IPS-15b (cell line): ENCODE results near the gene TGFBI.

ENCODE experiments used
- H3K27me3 ChIP-seq: one replicate; pipeline ENCODE4 v1.6.1; 2013; ENCODE audit warnings: low read length; ENCODE audit not compliant: control insufficient read depth, insufficient read depth
- H3K36me3 ChIP-seq: one replicate; pipeline ENCODE4 v1.6.1; 2013; ENCODE audit warnings: low read length; ENCODE audit not compliant: control insufficient read depth, insufficient read depth
- H3K4me1 ChIP-seq: one replicate; pipeline ENCODE4 v1.6.1; 2013; ENCODE audit warnings: mild to moderate bottlenecking, low read length; ENCODE audit not compliant: control insufficient read depth, insufficient read depth
- H3K4me3 ChIP-seq: one replicate; pipeline ENCODE4 v1.5.1; 2013; ENCODE audit warnings: low read depth, low read length
- H3K9ac ChIP-seq: one replicate; pipeline ENCODE4 v1.6.1; 2013; ENCODE audit warnings: low read depth, mild to moderate bottlenecking, low read length
- H3K9me3 ChIP-seq: one replicate; pipeline ENCODE4 v1.6.1; 2013; ENCODE audit warnings: mild to moderate bottlenecking, low read length; ENCODE audit not compliant: control insufficient read depth, insufficient read depth

Gene TGFBI

DNA sequence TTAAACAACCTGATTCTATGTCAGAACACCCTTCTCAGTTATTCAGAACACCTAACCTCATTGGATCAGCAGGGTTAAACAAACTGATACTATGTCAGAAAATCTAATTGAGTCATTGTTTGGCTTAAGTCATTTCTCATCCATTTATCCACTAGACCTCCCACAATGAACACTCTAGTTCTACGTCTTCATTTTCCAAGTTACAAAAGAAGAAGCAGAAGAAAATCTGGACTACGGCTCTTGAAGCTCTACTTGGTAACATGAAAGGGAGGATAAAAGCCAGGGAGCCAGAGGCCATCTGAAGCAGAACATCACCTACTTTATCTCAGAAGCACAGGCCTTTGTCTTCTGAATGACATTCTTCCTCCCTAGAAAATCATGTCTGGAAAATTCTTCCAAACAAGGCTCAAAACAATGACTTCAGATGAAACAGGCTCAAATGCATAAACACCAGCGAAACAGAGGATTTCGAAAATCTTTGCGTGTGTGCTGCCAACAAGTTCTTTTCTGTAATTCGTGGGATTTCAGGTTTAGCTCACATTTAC is 35.4 kb upstream of the TGFBI start:
- Histone ChIP-seq H3K9ac (no peak overlapping the region), H3K4me3 (no peak overlapping the region), H3K4me1 (no peaks in the 10 kb centered on the region), H3K9me3 (no peaks in the 10 kb centered on the region), H3K27me3 (no peaks in the 10 kb centered on the region), H3K36me3 (no peaks in the 10 kb centered on the region)

DNA sequence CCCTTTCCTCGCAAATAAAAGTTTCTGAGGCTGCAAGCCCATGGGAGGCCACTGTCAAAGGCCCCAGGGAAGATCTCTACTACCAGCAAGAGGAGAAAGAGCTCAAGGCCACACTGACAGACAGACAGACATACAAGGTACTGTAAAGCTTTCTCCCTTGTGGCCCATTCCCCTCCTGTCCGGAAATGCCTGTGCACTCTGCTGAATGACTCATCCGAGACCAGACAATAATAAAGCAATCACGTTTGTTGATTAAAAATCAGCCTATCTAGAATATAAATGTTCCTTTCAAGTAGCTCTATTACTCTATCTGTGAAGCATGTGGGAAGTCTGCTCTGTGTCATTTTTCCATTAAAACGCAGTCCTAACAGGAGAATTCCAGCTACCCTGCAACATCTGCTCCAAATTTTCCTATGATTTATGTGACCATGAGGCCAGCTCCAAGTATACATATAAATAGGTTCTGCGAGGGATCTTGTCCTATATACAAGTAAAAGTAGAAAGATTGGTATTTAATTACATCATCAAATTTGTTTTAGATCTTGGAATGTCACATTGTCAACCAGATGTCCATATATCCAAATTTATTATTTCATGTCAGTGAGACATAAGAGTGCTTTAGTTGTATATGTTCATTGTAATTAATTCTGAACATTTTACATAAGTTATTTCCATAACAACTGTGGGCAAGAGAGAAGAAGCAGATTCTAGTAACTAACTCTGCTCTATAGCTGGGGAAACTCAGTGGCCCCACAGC is 34.7 kb upstream of the TGFBI start:
- Histone ChIP-seq H3K4me3 (no peak overlapping the region), H3K36me3 (no peaks in the 10 kb centered on the region), H3K27me3 (no peaks in the 10 kb centered on the region), H3K4me1 (no peaks in the 10 kb centered on the region), H3K9ac (no peak overlapping the region), H3K9me3 (no peaks in the 10 kb centered on the region)

GRCh38 chr5:135995976-135996375 is 32.8 kb upstream of the TGFBI start:
- no peak overlapping the region for H3K4me3 ChIP-seq
- H3K27me3 ChIP-seq, result no peaks in the 10 kb centered on the region
- H3K9ac ChIP-seq, result no peak overlapping the region
- no peaks in the 10 kb centered on the region for H3K4me1 ChIP-seq
- H3K36me3 ChIP-seq, result no peaks in the 10 kb centered on the region
- no peaks in the 10 kb centered on the region for H3K9me3 ChIP-seq

DNA sequence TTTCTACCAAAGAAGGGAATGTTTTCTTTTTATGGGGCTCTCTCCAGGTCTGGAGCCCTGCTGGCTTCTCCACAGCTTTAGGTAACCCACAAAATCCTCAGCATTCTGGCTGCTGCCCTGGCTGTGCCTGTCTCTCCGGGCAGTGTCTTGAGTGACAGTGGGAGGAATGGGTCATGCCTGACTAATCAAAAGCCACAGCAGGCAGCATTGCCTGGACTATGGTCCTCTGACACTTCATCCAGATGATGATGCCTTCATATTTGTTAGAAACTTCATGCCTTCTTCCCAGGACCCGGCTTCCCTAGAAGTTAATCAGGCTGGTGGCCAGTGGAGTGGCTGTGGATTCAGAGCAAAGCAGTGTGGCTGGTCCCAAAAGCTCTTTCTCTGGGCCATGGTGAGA is 32.2 kb upstream of the TGFBI start:
- Histone ChIP-seq H3K9ac (no peak overlapping the region), H3K27me3 (no peaks in the 10 kb centered on the region), H3K9me3 (no peaks in the 10 kb centered on the region), H3K36me3 (no peaks in the 10 kb centered on the region), H3K4me3 (no peak overlapping the region), H3K4me1 (no peaks in the 10 kb centered on the region)

- H3K27me3 ChIP-seq, result no peaks in the 10 kb centered on the region
- H3K36me3 ChIP-seq, result no peaks in the 10 kb centered on the region
- H3K9ac ChIP-seq, result no peak overlapping the region
- no peak overlapping the region for H3K4me3 ChIP-seq
- H3K9me3 ChIP-seq, result no peaks in the 10 kb centered on the region
- no peaks in the 10 kb centered on the region for H3K4me1 ChIP-seq
These were observed 31.0 kb upstream of the TGFBI start for GRCh38 chr5:135997673-135998335.

GRCh38 chr5:135998889-135999288 is 29.9 kb upstream of the TGFBI start:
- H3K9me3 ChIP-seq, result no peaks in the 10 kb centered on the region
- H3K4me3 ChIP-seq, result no peak overlapping the region
- no peaks in the 10 kb centered on the region for H3K36me3 ChIP-seq
- no peaks in the 10 kb centered on the region for H3K4me1 ChIP-seq
- no peak overlapping the region for H3K9ac ChIP-seq
- H3K27me3 ChIP-seq, result no peaks in the 10 kb centered on the region

DNA sequence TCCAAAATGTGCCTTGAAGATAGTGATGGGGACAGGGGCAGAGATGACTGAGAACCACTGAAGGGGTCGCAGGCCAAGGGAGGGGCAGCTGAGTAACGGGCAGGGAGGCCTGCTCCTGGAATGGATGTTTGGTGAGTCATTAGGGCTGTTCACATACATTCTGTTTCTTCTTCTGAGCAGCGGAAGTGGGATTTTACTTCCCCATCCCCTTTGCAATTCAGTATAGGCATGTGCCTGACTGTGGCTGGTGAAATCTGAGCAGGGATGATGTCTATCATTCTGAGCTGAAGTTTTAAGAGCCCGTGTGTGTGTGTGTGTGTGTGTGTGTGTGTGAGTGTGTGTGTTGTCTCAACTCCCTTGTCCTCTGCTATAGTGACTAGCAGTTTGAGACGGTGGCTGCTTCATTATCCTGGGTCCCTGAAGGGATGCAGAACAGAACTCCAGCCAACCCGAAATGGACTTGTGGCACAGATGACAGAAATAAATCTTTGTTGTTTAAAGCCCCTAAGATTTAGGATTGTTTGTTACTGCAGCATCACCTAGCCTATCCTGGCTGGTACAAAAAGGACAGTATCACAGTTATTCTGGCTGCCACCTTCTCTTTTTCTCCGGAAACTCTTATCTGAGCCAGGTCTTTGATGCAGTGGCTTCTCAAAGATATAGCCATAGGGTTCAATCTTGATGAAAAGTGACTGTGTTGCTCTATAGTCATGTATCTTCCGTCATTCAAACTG is 29.2 kb upstream of the TGFBI start:
- Histone ChIP-seq H3K9me3 (no peaks in the 10 kb centered on the region), H3K36me3 (no peaks in the 10 kb centered on the region), H3K27me3 (no peaks in the 10 kb centered on the region), H3K9ac (no peak overlapping the region), H3K4me3 (no peak overlapping the region), H3K4me1 (no peaks in the 10 kb centered on the region)

GRCh38 chr5:136000147-136000546 is 28.6 kb upstream of the TGFBI start:
- Histone ChIP-seq H3K9ac (no peak overlapping the region), H3K9me3 (no peaks in the 10 kb centered on the region), H3K27me3 (no peaks in the 10 kb centered on the region), H3K36me3 (no peaks in the 10 kb centered on the region), H3K4me1 (no peaks in the 10 kb centered on the region), H3K4me3 (no peak overlapping the region)

GRCh38 chr5:136000932-136001331 is 27.9 kb upstream of the TGFBI start:
- H3K4me3 ChIP-seq, result no peak overlapping the region
- no peaks in the 10 kb centered on the region for H3K27me3 ChIP-seq
- no peaks in the 10 kb centered on the region for H3K4me1 ChIP-seq
- H3K36me3 ChIP-seq, result no peaks in the 10 kb centered on the region
- no peaks in the 10 kb centered on the region for H3K9me3 ChIP-seq
- no peak overlapping the region for H3K9ac ChIP-seq

GRCh38 chr5:136001466-136001981 is 27.3 kb upstream of the TGFBI start:
- Histone ChIP-seq H3K4me1 (no peaks in the 10 kb centered on the region), H3K36me3 (no peaks in the 10 kb centered on the region), H3K9me3 (no peaks in the 10 kb centered on the region), H3K9ac (no peak overlapping the region), H3K4me3 (no peak overlapping the region), H3K27me3 (no peaks in the 10 kb centered on the region)

DNA sequence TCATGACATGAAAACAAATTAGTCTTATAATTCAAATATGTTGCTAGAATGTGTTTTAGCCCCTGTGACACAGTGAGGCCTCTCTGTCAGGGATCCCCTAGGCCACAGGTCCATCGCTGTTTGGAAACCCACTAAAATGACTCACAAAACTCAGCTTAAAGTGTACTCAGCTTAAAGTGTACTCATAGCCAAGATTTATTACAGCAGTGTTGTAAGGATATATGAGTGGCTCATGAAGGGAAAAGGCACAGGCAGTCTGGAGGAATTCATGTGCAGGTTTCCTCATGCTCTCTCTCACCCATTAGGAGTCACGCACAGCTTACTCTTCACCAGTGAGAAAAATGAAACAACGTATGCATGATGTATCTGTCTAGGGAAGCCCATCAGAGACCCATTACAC is 24.4 kb upstream of the TGFBI start:
- Histone ChIP-seq H3K9ac (no peak overlapping the region), H3K36me3 (no peaks in the 10 kb centered on the region), H3K27me3 (no peaks in the 10 kb centered on the region), H3K4me1 (no peaks in the 10 kb centered on the region), H3K4me3 (no peak overlapping the region), H3K9me3 (no peaks in the 10 kb centered on the region)
